Sciatic nerve (tissue), 2 donors: Measurements from ENCODE around the gene ITK. TPM values are rescaled to one million over a fixed set of nuclear protein-coding genes. Genes with fewer than 3 reads are reported as not detected.

Experiments
- ATAC-seq: fragments of 200-7000 bp; cut with Tn5 transposase; one replicate; pipeline ENCODE4 v1.9.1; 2020; ENCODE audit warnings: mild to moderate bottlenecking, moderate library complexity
- DNase-seq: peaks from one replicate; pipeline ENCODE4 v3.0.0-alpha.2; 2020; ENCODE audit warnings: low spot score
- intact Hi-C: fragments of 100-400 bp; cut with DNase I; formaldehyde crosslinking; loops from one replicate; pipeline ENCODE4 v1.14.2; 2022
- total RNA-seq: library from RNA; stranded (reverse); fragmentation: NEBNext Ultra II Directional; extraction: Animal tissue kit (Norgen Biotek cat#: 25700); gene quantifications from one replicate; pipeline ENCODE4 v1.2.1, GENCODE V29; 2021
- donor health status: DM: no; HTN: no; CAD: no.
- donor health status: DM: no; HTN: no; CAD: no.

The ITK gene
- total RNA-seq, 1 donor from 2014 or later, result 4.8 TPM

GRCh38 chr5:157267025-157267424, 86.4 kb downstream of the ITK start:
- no peak for ATAC-seq
- intact Hi-C loops, result no loop called here
- DNase-seq, result no peak

GRCh38 chr5:157267761-157268480, 87.3 kb downstream of the ITK start:
- ATAC-seq (no peak), DNase-seq (no peak)
- intact Hi-C loops, result no loop called here

- ATAC-seq (no peak), DNase-seq (no peak)
- intact Hi-C loops, result no loop called here
Observed at GRCh38 chr5:157269165-157269671, 88.6 kb downstream of the ITK start.

- DNase-seq (no peak), ATAC-seq (no peak)
- intact Hi-C loops, result no loop called here
Observed at GRCh38 chr5:157269761-157270272, 89.2 kb downstream of the ITK start.

GRCh38 chr5:157270771-157271170, 90.1 kb downstream of the ITK start:
- DNase-seq, result no peak
- intact Hi-C loops, result no loop called here
- no peak for ATAC-seq

- ATAC-seq, result peak; percentile 30
Observed at GRCh38 chr5:157271740-157272271, 91.2 kb downstream of the ITK start.

GRCh38 chr5:157273131-157273556, 92.5 kb downstream of the ITK start:
- intact Hi-C loops, result no loop called here
- no peak for ATAC-seq
- no peak for DNase-seq

More at GRCh38 chr5:157271740-157272271, 91.2 kb downstream of the ITK start:
- intact Hi-C loops, result no loop called here
- DNase-seq, result no peak

GRCh38 chr5:157275403-157275802, 94.8 kb downstream of the ITK start:
- no peak for DNase-seq
- intact Hi-C loops, result no loop called here
- no peak for ATAC-seq

- intact Hi-C loops, result no loop called here
Observed at GRCh38 chr5:157278319-157279037, 97.8 kb downstream of the ITK start.

GRCh38 chr5:157279605-157280239, 99.1 kb downstream of the ITK start:
- DNase-seq (no peak), ATAC-seq (peak; percentile 51)
- intact Hi-C loops, result no loop called here

More at GRCh38 chr5:157278319-157279037, 97.8 kb downstream of the ITK start:
- DNase-seq (no peak), ATAC-seq (no peak)

GRCh38 chr5:157280927-157281326, 100.3 kb downstream of the ITK start:
- intact Hi-C loops, result no loop called here
- no peak for ATAC-seq
- DNase-seq, result no peak

GRCh38 chr5:157282150-157282549, 101.5 kb downstream of the ITK start:
- intact Hi-C loops, result no loop called here
- ATAC-seq (no peak), DNase-seq (no peak)

GRCh38 chr5:157283434-157283833, 102.8 kb downstream of the ITK start:
- ATAC-seq (no peak), DNase-seq (no peak)
- intact Hi-C loops, result no loop called here

GRCh38 chr5:157284458-157285212, 104.0 kb downstream of the ITK start:
- ATAC-seq (no peak), DNase-seq (no peak)
- intact Hi-C loops, result no loop called here

GRCh38 chr5:157285310-157286035, 104.8 kb downstream of the ITK start:
- intact Hi-C loops, result no loop called here

GRCh38 chr5:157286761-157287211, 106.1 kb downstream of the ITK start:
- no peak for ATAC-seq
- intact Hi-C loops, result no loop called here
- DNase-seq, result no peak

More at GRCh38 chr5:157285310-157286035, 104.8 kb downstream of the ITK start:
- DNase-seq (no peak), ATAC-seq (no peak)

GRCh38 chr5:157288405-157289163, 107.9 kb downstream of the ITK start:
- ATAC-seq (no peak), DNase-seq (no peak)
- intact Hi-C loops, result no loop called here
